ENCODE measurements around the gene NT5M.

Gene NT5M

GRCh38 chr17:17391668-17392370, 88.6 kb downstream of the NT5M start:
- H3K36me3 ChIP-seq (ENCODE audit: control insufficient read depth, insufficient read depth, low read length): no peaks in the 10 kb centered on the region
- no peaks in the 10 kb centered on the region for H3K4me1 ChIP-seq (ENCODE audit: control insufficient read depth, insufficient read depth, low read length)
- H3K4me3 ChIP-seq (ENCODE audit: low read length): no peak overlapping the region
- H3K27me3 ChIP-seq (ENCODE audit: control insufficient read depth, insufficient read depth, low read length): no peaks in the 10 kb centered on the region
- H3K27ac ChIP-seq (ENCODE audit: low read depth, low read length): no peak overlapping the region
- H3K9ac ChIP-seq (ENCODE audit: low read length): no peak overlapping the region

- H3K27ac ChIP-seq (ENCODE audit: low read depth, low read length): no peak overlapping the region
- no peak overlapping the region for H3K4me3 ChIP-seq (ENCODE audit: low read length)
- H3K4me1 ChIP-seq (ENCODE audit: control insufficient read depth, insufficient read depth, low read length): no peaks in the 10 kb centered on the region
Measured at GRCh38 chr17:17393976-17394375, 90.8 kb downstream of the NT5M start.

GRCh38 chr17:17394494-17394893, 91.3 kb downstream of the NT5M start:
- Histone ChIP-seq H3K27ac (ENCODE audit: low read depth, low read length) (no peak overlapping the region), H3K27me3 (ENCODE audit: control insufficient read depth, insufficient read depth, low read length) (no peaks in the 10 kb centered on the region), H3K4me3 (ENCODE audit: low read length) (no peak overlapping the region), H3K4me1 (ENCODE audit: control insufficient read depth, insufficient read depth, low read length) (no peaks in the 10 kb centered on the region), H3K9ac (ENCODE audit: low read length) (no peak overlapping the region), H3K36me3 (ENCODE audit: control insufficient read depth, insufficient read depth, low read length) (no peaks in the 10 kb centered on the region)

More at GRCh38 chr17:17393976-17394375, 90.8 kb downstream of the NT5M start:
- H3K36me3 ChIP-seq (ENCODE audit: control insufficient read depth, insufficient read depth, low read length): no peaks in the 10 kb centered on the region
- H3K27me3 ChIP-seq (ENCODE audit: control insufficient read depth, insufficient read depth, low read length): no peaks in the 10 kb centered on the region
- H3K9ac ChIP-seq (ENCODE audit: low read length): no peak overlapping the region

- Histone ChIP-seq H3K27me3 (ENCODE audit: control insufficient read depth, insufficient read depth, low read length) (no peaks in the 10 kb centered on the region), H3K9ac (ENCODE audit: low read length) (no peak overlapping the region), H3K36me3 (ENCODE audit: control insufficient read depth, insufficient read depth, low read length) (no peaks in the 10 kb centered on the region), H3K4me1 (ENCODE audit: control insufficient read depth, insufficient read depth, low read length) (no peaks in the 10 kb centered on the region), H3K27ac (ENCODE audit: low read depth, low read length) (no peak overlapping the region), H3K4me3 (ENCODE audit: low read length) (no peak overlapping the region)
Measured at GRCh38 chr17:17395246-17395802, 92.2 kb downstream of the NT5M start.

- Histone ChIP-seq H3K27ac (ENCODE audit: low read depth, low read length) (no peak overlapping the region), H3K4me3 (ENCODE audit: low read length) (no peak overlapping the region), H3K27me3 (ENCODE audit: control insufficient read depth, insufficient read depth, low read length) (no peaks in the 10 kb centered on the region), H3K36me3 (ENCODE audit: control insufficient read depth, insufficient read depth, low read length) (no peaks in the 10 kb centered on the region), H3K4me1 (ENCODE audit: control insufficient read depth, insufficient read depth, low read length) (no peaks in the 10 kb centered on the region), H3K9ac (ENCODE audit: low read length) (no peak overlapping the region)
Measured at GRCh38 chr17:17395885-17396284, 92.7 kb downstream of the NT5M start.

Measured in rectal smooth muscle tissue (tissue), 1 donor.